HG03135 (cell line): ENCODE measurements around the gene RNF114.
"Not testable (repeated sequence)": the region's sequence is repeated elsewhere in the genome, so short reads cannot be mapped to it uniquely, and the experiment has no call there.

ENCODE experiments used
- ATAC-seq: cut with Tn5 transposase; IDR thresholded peaks from one replicate; pipeline ENCODE4 v1.9.1; 2021; ENCODE audit warnings: mild to moderate bottlenecking, moderate library complexity; ENCODE audit not compliant: unreplicated experiment

Gene RNF114

DNA sequence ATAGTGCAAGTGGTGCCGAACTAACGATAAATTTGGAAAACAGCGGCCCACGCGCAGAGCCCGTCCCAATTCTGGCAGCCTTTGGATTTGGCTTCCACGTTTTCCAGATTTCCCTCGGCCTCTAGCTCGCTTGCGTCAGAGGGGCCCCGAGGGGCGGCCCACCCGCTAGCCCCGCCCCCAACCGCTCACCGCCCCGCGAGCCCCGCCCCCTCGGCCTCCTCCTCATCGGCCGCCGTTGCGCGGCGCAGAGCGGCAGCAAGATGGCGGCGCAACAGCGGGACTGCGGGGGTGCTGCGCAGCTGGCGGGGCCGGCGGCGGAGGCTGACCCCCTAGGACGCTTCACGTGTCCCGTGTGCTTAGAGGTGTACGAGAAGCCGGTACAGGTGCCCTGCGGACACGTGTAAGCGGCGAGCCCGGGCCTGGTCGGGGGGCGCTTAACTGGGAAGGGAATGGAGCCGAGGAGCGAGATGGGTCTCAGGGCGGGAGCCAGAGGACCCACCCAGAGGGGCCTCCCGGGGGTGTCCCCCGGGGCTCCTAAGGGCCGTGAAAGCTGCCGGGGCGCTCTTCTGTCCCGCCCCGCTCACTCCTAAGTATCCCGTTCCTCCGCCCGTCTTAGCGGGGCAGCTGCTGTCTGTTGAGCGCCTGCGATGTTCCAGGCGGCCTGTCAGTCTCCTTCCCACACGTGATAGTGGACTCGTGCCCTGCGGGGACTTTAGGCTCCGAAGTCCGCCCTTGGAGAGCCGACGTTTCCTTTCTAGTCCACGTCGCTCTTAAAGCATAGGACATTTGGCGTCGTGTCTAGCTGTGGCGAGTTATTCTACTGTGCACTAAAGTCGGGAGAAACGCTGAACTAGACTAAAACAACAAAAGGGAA is at the start of gene RNF114:
TSS of gene RNF114 (plus strand) at position 245 of the 874 bp plus-strand sequence. CDS start at position 261, 16 bp downstream.
- ATAC-seq = peak; percentile 61

DNA sequence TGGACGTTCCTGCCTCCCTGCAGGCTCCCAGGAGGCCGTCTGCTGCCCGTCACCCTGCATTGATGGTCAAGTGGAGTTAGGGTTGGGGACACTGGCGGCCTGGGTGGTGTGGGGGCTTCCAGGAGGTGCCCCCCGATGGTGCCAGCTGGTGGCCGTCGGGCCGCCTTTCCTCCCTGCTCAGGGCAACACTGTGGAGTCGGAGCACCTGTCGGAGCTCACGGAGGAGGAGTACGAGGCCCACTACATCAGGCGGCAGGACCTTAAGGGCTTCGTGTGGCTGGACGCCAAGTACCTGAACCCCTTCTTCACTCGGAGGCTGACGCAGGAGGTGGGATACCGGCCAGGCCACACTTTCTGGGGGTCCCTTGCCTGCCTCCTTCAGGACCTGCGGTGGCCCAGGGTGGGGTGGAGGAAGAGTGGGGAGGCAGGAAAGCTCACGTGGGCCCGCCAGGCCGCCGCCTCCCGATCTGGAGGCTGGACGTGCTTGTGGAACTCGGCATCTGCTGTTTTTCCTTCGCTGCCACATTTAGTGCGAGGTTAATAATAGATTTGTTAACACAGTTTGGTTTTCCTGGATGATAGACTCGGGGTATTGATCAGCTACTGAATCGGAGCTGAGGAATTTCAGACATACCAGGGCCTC is 49.5 kb upstream of the RNF114 start:
- no peak for ATAC-seq

DNA sequence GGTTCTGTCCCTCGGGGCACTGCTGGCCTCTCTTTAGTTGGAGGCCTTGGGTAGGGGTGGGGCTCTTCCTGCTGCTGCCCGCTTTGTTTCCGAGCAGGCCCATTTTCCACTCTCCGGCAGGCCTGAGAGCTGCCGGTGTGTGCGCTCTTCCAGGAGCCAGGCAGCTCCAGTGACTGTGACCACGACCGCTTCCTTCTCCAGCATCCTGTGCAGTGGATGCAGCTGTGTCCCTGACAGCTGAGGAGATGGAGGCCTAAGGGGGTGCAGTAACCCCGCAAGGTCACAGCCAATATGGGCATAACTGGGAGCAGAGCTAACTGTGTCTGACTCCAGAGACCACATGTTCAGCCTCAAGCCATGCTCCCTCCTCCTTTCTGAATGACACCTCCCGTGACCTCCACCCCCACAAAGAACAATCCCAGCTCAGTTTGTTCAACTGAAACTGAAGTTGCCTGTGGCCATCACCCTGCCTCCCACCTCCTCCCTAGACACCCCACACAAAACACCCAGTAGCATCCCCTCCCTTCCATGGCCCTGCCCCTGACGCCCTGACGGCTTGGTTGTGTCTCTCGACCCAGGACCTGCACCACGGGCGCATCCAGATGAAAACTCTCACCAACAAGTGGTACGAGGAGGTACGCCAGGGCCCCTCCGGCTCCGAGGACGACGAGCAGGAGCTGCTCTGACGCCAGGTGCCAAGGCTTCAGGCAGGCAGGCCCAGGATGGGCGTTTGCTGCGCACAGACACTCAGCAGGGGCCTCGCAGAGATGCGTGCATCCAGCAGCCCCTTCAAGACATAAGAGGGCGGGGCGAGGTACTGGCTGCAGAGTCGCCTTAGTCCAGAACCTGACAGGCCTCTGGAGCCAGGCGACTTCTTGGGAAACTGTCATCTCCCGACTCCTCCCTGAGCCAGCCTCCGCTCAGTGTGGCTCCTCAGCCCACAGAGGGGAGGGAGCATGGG is 48.7 kb upstream of the RNF114 start:
- ATAC-seq = no peak

DNA sequence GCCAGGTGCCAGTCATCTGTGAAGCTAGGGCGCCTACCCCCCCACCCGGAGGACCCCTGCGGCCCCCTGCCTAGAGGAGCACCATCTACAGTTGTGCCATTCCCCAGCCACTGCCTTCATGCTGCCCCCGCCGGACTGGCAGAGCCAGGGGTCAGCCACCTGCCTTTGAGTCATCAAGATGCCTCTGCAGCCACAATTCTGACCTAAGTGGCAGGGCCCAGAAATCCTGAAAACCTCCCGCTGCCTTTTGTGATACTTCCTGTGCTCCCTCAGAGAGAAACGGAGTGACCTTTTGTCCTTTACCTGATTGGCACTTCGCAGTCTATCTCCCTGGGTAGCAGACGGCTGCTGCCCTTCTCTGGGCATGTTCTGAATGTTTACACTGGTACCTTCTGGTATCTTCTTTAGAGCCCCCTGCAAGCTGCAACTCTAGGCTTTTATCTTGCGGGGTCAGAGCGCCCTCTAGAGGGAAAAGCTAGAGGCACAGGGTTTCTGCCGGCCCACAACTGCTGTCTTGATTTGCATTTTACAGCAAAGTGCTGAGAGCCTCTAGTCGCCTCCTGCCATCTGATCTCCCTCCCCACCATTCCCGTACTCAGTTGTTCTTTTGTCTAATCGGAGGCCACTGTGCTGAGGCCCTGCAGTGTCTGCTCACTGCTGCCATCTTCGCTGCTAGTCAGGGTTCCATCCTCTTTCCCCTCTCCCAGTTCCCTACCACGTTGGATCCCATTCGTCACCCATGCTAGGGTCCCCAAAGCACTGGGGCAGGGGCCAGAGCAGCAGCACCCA is 47.8 kb upstream of the RNF114 start:
- ATAC-seq = no peak

DNA sequence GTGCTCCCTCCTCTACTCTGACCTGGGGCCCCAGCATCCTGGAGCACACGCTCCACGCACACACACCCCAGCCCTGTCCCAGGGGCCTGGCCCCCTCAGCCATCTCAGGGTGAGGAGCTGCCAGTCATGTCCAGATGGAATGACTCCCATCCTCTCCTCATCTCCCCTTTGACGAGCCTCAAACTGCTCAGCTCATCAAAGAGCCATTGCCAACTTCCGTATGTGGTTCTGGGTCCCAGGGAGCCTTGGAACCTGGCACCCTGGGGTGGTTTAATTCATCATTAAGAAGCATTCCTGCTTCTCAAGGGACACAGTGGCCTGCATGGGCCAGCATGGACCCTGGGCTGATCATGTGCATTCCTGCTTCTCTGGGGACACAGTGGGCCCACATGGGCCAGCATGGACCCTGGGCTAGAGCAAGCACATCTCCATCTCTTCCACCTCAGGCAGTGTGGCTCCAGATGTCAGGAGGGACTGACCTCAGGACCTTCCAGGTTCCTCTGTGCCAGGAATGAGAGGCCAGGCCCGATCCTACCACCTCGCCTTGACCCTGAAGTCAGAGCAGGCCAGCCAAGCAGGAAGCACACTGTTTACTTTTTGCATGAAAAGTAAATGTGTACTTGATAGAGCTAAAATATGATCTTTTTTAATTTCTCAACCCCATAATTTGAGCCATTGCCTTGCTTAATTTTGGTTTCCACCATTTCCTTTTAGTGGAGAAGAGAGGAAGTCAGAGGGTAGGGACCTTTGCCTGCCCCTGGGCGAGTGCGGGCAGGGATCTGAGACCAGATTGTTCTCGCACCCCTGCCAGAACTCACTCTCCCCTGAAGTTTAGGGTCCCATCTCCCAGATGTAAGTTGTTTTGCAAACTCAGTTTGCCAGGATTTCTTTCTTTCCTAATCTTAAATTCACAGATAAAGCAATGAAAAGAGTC is 46.9 kb upstream of the RNF114 start:
- ATAC-seq = no peak

DNA sequence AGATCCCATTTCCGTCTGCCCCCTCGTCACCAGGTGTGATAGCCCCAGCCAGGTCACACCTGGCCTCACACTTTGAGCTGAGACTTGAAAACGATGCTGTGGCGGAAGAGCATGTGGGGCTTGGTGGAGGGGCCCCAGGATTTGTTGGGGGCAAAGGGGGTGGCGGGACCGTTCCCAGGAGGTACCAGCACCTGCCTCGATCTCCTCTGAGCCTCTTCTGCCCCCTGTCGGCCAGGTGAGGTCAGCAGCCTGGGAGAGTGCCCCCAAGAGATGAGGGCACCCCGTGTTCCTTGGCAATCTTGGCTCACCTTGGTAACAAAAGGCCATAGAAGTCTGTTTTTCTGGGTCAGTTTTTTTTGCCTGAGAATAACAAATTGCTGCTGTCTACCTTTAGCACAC is 46.3 kb upstream of the RNF114 start:
- no peak for ATAC-seq

DNA sequence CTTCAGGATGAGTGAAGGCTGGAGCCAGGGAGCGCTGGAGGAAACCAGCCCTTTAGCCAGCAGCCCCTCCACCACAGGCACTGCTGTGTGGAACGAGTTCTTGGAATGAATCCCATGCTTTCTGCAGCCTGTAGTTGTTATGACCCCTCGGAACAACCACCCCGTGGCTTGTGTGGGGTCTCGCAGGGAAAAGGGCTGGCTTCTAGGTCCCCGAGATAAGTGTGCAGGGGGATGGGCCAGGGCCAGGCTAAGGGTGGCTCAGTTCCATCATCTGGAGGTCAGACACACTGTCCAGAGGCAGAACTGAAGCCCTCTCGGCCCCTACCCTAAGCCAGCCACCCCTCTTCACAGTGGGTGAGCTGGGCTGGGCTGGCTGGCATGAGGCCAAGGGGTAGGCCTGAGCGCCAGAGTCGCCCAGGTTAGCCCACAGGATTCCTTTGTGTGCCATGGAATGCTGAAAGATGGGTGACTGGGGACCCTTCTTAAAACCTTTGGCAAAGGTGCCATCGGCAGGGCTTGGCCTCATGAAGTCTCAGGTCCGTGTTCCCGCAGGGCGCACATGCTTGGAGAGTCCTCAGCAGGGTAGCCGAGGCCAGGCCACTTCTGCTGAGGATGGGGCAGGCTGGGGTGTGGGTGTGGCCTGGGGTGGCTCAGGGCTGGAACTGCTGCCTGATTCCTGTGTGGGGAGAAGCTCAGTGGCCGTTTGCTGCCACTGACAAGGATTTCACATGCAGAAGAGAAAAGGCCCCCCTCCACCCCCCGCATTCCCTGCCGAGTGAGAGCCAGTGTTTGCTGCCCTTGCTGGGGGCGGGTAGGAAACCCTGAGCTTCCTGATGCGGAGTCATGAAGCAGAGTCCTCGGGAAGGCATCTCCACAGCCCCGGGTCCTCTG is 45.5 kb upstream of the RNF114 start:
- no peak for ATAC-seq

DNA sequence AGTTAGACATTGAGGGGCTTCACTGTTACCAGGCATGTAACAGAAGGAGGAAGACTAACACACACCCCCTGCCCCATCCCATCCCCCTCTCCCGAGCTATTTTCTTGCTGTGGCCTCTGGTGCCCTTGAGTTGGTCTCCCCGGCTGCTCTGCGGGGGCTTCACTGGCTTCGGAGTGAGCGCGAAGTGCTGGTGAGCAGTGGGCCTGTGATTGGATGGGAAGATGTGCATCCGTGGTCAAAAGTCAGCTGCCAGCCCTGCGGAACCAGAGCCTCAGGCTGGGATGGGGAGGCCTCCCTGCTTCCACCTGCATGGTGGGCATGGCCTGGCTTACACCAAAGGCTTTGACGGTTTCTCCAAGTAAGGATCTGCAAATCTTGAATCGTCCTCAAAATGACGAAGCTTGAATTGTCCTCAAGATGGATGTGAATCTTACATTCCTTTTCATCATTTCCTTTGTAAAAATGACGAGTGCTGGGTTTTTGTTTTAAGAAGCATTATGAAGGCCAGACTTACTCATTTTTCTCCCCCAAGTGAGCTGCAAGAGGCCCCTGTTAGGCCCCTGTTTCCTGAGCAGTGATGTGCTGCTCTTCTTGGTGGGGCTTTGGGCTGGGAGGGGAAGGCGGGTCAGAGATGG is 44.6 kb upstream of the RNF114 start:
- ATAC-seq = no peak

DNA sequence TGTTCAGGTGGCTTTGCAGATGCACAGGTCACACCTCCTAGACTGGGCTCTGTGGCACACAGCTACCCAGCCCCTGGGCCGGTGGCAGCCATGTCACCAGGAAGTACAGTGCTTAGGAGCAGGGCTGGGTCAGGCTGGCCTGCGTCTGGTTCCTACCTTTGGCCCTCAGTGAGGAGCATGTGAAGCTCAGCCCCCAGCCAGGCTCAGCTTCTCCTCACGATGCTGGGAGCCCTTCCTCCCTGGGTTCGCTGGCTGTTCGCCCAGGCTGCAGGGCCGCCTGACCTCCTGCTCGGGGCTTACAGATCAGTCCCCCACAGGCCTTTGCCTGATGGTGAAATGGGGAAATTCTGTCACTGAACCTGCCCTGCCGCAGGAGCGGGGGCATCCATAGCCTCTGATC is 43.9 kb upstream of the RNF114 start:
- ATAC-seq = no peak

DNA sequence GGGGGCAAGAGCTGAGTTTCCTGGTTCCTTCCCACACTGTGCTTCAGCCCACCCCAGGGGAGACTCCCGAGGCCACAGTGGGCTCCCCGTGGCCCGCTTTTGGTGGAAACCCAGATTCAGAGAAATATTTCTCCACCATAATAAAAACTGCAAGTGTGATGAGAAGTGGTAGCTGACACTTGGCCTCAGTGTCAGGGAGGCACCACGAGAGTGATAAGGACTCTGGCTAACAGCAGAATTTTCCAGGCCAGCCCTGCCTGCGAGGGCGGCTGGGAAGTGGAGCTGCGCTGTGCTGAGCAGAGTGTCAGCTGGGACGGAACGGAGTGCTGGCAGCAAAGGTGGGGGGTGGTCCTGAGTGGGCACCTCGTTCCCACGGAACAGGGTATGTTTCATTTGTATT is 43.4 kb upstream of the RNF114 start:
- no peak for ATAC-seq

DNA sequence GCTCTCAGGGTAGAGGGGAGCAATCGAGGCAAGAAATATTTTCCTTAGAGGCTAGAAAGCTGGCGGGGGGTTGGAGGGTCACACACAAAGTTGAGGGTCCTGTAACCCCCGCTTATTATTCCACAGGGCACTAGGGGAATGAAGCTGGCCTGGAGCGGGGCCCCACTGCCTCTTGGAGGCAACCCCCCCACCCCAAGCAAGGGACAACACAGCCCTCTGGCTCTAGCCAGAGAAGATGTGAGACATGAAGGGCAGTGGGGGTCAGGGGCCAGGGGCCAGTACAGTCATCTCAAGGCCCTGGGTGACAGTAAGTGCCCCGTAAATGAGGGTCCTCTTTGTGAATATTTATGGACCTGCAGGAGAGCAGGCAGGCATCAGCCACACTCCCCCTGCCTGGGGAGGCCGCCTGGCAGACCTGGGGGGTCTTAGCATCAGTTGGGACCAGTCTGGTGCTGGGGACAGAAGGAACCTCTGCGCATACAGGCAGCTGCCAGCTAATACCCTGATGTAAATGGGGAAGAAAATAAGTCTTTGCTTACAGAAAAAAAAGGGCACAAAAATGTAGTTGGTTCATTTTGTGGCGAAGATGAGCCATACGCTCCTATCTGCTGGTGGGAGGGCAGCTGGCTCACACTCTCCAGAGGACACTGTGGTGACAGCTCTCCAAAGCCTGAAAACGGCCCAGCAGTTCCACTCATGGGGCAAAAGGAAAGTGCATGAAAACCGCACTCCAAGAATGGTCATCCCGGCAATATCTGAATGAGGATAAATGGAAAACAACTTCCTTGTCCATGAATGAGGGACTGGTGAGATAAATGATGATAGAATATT is 42.7 kb upstream of the RNF114 start:
- ATAC-seq = no peak

- no peak for ATAC-seq
These were observed 42.1 kb upstream of the RNF114 start for GRCh38 chr20:49894073-49894470.

DNA sequence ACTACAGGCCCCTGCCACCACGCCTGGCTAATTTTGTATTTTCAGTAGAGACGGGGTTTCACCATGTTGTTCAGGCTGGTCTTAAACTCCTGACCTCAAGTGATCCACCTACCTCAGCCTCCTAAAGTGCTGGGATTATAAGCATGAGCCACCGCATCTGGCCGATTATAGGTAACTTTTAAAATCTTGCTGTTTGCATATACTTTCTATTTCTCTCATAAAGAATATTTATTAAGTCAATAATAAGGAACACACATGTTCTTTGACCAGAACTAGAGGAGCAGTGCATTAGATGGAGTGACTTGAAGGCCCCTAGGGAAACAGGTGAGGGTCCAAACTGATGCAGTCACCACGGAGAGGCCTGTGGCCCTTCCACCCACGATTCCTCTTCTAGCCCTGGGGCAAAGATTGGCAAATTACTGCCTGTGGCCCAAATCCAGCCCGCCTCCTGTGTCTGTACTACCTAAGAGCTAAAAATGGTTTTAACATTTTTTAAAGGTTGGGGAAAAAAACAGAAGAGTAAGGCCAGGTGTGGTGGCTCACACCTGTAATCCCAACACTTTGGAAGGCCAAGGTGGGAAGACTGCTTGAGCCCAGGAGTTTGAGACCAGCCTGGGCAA is 40.6 kb upstream of the RNF114 start:
- not testable (repeated sequence) for ATAC-seq

DNA sequence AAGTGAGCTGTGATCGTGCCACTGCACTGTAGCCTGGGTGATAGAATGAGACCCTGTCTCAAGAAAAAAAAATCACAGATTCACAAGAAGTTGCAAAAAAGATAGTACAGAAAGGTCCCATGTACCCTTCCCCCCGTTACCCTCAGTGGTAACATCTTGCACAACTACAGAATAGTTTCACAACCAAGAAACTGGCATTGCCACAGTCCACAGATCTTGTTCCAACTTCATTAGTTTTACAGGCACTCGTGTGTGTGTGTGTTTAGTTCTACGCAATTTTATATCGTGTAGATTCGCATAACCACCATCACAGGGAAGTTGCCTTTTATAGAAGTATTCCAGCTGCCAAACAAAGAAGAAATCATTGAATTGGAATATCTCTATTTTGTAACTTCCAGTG is 40.0 kb upstream of the RNF114 start:
- ATAC-seq = no peak

- ATAC-seq = no peak
These were observed 36.4 kb upstream of the RNF114 start for GRCh38 chr20:49899541-49900383.

DNA sequence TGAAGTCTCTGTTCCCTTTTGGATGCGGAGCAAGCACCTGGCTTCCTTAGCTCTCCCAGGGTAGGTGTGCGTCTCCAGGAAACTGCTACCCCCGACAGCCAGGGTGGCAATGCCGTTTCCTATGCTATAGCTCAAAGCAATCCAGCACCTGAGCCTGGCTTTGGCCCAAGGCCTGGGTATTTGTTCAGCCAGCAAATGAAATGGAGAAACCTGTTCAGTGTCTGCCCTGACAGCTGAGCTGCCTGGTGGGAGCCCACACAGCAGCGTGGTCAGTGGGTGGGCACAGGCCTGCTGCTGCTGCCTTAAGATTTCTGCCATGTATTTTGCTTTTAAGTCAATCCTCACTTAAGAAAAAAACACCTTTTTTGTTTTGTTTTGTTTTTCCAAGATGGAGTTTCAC is 34.6 kb upstream of the RNF114 start:
- ATAC-seq = no peak
